Measurements from ENCODE around the gene COPB1.
"Not testable (repeated sequence)": the region's sequence is repeated elsewhere in the genome, so short reads cannot be mapped to it uniquely, and the experiment has no call there.

Gene COPB1, protein sequence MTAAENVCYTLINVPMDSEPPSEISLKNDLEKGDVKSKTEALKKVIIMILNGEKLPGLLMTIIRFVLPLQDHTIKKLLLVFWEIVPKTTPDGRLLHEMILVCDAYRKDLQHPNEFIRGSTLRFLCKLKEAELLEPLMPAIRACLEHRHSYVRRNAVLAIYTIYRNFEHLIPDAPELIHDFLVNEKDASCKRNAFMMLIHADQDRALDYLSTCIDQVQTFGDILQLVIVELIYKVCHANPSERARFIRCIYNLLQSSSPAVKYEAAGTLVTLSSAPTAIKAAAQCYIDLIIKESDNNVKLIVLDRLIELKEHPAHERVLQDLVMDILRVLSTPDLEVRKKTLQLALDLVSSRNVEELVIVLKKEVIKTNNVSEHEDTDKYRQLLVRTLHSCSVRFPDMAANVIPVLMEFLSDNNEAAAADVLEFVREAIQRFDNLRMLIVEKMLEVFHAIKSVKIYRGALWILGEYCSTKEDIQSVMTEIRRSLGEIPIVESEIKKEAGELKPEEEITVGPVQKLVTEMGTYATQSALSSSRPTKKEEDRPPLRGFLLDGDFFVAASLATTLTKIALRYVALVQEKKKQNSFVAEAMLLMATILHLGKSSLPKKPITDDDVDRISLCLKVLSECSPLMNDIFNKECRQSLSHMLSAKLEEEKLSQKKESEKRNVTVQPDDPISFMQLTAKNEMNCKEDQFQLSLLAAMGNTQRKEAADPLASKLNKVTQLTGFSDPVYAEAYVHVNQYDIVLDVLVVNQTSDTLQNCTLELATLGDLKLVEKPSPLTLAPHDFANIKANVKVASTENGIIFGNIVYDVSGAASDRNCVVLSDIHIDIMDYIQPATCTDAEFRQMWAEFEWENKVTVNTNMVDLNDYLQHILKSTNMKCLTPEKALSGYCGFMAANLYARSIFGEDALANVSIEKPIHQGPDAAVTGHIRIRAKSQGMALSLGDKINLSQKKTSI

DNA sequence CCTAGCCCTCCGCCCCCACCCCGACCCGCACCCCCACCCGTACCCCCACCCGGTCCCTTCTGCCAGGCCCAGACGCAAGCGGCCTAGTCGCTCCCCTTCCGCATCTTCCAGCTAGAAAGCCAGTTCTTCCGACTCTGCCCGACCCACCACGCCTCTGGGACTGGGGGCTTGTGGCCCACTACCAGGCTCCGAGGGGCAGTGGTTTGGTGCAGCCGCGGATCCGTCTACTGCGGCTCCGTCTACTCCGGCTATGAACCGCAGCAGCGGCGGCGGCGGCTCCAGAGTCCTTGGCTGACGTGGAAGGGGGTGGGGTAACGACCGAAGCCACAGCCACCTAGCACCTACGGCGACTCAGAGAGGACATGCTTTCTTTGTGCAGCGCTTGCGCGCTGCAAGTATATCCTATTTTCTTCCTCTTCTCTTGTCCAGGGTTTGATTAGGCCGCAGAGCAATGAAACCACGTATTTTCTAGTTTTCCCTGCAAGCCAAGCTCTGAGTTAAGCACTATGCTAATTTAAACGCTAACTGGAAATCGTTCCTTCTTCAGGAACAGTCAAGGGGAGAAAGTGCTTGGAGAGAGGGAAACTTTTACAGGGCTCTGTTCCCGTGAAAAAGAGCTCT is at the start of gene COPB1:
Gene COPB1, minus strand, starts transcription at position 252 of the 621 bp plus-strand sequence. CDS start 883 bp downstream, outside the sequence.
- DNase-seq (ENCODE audit: low read depth): peak; percentile 86
- H3K4me3 ChIP-seq (ENCODE audit: low read depth, low read length): peak within 1 kb of the TSS; percentile 88

DNA sequence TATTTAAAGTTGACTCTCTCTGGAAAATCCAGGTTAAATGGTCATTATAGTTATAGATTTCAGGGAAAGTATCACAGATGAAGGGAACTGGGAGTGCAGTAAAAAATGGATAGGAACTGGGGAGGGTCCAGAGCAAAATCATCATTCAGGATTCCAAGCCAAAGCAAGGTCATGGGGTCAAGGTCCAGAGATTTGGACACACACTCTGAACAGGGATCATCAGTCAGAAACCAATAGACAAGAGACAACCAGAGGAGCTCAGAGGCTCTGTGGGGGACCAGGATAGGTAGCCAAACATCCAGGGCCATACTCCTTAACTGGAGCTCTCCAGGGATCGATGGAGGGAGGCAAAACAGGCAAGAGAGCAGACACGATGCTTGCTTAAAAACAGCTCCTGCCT is 47.8 kb upstream of the COPB1 start:
- no peak for DNase-seq (ENCODE audit: low read depth)
- no peak overlapping the region for H3K4me3 ChIP-seq (ENCODE audit: low read depth, low read length)

DNA sequence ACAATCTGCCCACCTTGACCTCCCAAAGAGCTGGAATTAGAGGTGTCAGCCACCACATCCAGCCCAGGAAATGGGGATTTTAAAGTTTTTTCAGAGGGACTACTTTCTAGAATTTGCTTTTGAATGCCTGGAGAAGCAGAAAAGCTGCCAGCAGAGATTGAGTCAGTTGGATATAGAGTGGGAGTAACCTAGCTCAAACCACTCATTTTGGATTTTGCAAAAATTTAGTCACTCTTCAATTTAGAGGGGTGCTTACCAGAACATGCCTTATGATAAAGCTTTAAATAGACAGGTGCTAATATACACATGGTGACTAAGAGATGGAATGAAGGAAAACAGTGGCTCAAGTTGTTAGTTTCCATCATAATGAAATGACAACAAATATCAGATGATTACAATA is 47.1 kb upstream of the COPB1 start:
- no peak for DNase-seq (ENCODE audit: low read depth)
- H3K4me3 ChIP-seq (ENCODE audit: low read depth, low read length): no peak overlapping the region

DNA sequence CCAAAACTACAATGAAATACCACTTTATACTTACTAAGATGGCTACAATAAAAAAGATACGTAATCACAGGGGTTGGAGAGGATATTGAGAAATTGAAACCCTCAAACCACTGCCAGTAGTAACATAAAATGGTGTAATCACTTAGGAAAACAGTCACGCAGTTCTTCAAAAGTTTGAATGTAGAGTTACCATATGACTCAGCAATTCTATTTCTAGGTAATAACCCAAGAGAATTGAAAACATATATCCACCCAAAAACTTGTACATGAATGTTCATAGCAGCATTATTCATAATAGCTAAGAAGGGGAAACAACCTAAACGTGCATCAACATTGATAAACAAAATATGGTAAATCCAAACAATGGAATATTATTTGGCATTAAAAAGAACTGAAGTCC is 45.0 kb upstream of the COPB1 start:
- H3K4me3 ChIP-seq (ENCODE audit: low read depth, low read length): no peak overlapping the region
- DNase-seq (ENCODE audit: low read depth): peak; percentile 63

DNA sequence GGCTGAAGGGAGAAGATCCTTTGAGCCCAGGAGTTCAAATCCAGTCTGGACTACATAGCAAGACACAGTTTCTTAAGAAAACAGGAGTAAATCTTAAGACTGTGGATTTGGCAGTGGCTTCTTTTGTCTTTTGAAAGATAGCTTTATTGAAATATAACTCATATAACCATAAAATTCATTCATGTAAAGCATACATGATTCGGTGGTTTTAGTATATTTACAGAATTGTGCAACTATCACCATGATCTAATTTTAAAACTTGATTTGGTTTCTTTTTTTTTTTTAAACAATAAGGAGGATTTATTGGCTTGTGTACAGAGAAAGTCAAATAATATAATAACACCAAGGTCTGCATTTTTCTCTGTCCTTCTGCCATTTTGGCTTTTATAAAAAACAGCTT is 43.6 kb upstream of the COPB1 start:
- no peak for DNase-seq (ENCODE audit: low read depth)
- H3K4me3 ChIP-seq (ENCODE audit: low read depth, low read length): no peak overlapping the region

DNA sequence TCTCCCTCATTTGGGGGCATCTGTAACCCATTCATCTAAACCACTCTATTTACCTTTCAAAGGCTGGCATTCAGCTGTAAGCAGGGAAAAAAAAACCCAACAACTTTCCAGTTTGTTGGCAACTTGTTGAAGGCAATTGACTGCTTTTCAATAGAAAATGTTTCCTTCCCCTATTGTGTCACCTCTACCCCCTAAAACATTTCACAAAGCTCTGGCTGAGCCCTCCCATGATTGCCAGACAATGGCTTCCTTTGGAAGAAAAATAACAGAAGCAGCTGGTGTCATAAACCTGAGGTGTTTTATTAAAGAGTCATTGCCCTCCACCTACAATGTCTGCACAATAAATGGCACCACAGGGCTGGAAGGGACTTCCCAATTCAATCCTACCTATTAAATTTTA is 42.7 kb upstream of the COPB1 start:
- H3K4me3 ChIP-seq (ENCODE audit: low read depth, low read length): no peak overlapping the region
- DNase-seq (ENCODE audit: low read depth): no peak

DNA sequence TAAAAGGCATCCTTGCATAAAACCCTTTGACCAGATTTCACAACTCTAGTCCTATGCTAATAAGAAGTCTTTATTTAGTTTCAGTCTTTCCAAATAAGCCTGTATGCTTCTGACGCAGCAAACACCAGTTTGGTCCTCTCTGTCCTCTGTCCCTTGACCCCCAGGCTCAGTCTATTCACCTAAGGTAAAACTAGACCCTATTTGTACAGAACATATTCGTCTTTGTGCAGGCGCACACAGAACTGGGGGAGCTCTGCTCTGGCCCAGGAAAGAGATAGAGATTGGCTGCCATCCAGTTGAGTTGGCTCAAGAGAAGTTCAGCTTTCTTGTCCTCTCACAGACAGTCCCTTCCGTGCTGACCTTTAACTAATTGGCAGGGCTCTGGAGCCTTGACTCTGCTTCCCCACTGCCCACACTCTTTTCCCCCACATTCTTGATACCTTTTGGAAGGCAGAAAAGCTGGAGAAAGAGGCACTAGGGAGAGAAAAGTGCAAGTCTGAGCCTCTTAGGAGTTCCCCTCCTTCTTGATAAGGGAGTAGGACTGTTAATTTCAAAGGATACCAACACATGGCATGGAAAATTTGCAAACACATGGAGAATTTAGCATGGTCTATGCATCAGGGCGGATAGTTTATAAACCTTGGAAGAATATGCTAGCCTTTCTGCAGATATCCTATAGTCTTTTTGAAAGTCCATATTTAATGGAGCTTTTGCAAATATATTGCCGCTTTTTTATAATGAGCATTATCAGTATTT is 41.8 kb upstream of the COPB1 start:
- no peak for DNase-seq (ENCODE audit: low read depth)
- no peak overlapping the region for H3K4me3 ChIP-seq (ENCODE audit: low read depth, low read length)

DNA sequence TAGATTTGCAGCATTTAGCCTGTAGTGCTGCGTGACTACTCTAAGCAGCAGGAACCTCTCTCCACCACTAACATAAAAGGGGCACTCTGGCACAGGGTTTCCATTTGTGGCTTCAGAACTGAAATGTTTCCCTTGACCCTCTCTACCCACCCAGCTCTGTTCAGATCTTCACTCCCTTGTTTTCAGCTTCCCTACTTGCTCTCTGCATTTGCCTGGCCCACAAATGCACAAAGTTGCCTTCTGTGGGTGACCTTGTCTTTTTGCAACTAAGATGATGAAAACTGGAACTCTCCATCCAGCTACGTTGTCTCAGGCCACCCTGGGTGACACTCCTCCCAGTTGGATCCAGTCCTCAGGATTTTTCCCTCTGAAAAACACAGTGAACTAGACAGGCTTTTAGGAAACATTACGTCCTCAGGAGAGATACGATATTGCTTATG is 40.4 kb upstream of the COPB1 start:
- H3K4me3 ChIP-seq (ENCODE audit: low read depth, low read length): no peak overlapping the region
- no peak for DNase-seq (ENCODE audit: low read depth)

DNA sequence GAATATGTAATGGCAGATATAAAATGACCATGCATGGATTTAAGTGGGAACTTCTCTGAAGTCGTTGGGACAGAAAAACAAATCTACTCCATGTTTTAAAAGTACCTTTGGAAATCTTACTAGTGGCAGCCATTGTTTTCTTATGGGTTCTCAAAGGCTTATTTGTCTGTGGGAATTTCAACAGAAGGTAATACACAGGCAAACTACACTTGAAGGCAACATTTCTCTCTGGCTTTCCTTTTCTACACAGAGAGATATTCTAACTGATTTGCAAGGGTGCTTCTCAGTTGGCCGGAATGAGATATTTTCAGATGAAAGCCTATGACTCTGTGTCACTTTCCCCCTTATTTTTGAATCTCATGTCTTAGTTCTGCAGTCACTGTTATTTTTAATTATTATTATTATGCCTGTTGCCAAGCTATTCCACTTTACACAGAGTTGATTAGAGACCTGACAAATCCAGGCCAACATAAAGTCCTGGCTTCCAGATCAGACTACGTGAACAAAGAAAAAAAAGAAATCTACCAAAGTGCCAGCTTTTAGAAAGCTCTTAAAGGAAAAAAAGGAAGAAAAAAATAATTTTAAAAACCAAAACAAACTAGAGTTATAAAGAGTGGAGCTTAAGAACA is 39.4 kb upstream of the COPB1 start:
- no peak overlapping the region for H3K4me3 ChIP-seq (ENCODE audit: low read depth, low read length)

DNA sequence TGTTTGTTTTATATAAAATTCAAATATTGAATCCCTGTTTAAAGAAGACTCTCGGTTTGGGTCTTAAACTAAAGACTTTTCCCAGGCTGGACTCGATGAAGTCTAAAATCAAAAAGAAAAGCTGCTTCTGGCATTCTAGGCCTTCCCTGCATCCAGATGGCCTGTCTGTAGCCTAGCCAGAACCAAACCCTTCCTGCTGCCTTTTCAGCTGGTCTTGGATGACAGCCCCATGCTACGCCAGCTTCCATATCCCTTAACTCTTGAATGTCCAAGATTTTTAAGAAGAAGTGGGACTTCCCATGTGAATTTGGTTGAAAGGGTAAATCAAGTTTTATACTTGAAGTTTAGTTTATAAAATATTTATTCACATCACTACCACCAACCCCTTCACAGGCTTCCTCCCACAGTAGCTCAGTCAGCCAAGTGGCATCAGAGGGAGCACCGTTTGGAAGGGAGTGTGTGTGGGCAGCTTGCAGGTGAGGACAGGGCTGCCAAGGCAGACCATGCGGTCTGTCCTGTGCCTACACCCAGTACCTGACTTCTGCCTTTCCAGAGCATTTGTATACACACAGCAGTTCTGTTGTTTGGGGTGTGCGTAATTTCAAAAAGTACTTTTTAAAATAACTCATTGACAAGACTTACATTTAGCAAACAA is 38.8 kb upstream of the COPB1 start:
- H3K4me3 ChIP-seq (ENCODE audit: low read depth, low read length): no peak overlapping the region
- DNase-seq (ENCODE audit: low read depth): no peak

More for the DNA sequence above, 39.4 kb upstream of the COPB1 start:
- no peak for DNase-seq (ENCODE audit: low read depth)

DNA sequence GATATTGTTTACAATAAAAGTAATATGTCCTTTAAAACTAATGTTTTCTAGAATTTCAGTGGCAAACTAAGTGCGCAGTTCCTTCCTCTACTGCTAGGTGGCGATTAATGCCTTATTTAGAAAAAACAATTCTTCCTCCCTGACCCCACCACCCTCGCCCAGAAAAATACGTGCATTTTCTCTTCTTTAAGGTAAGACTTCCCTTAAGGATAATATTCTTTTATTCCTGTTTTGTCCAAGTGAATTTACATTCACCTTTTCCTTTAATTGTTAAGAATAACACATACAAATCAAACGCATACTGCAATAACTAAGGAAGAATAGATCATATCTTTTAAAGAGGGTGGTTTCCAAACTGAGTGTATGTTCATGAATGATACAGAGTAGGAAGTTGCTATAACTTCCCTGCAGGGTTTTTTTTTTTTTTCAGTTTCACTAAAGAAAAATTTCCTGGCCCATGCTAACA is 37.6 kb upstream of the COPB1 start:
- no peak for DNase-seq (ENCODE audit: low read depth)

DNA sequence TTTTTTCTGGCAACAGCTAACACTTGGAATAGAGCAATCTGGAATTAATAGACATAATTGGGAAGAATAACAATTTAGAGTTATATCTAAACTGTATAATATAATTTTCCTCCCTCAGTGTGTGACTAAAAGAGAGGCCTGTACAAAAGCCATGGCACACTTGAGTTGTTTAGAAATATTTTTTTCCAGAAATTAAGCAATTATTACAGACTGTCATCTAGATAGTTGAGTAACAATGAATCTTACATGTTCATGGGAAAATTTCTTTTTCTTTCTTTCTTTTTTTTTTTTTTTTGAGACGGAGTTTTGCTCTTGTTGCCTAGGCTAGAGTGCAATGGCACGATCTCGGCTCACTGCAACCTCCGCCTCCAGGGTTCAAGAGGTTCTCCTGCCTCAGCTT is 35.6 kb upstream of the COPB1 start:
- DNase-seq (ENCODE audit: low read depth); H3K4me3 ChIP-seq (ENCODE audit: low read depth, low read length): not testable (repeated sequence)

More for the DNA sequence above, 37.6 kb upstream of the COPB1 start:
- H3K4me3 ChIP-seq (ENCODE audit: low read depth, low read length): no peak overlapping the region

DNA sequence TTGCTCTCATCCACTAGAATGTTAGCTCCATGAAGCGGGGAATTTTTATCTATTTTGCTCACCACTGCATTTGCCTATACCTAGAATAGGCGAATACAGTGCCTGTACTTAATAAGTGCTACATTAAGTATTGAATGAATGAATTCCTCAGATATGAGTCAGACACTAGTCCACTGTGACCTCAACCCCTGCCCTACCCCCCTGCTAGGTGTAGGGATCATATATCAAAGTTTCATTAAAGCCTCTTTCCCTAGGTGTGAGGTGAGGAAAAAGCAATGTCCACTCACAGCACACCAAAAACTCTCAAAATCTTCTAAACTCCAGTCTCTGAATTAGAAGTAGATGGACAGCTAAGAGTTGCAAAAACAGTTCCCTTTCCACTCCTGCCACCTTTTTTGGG is 30.3 kb upstream of the COPB1 start:
- no peak for DNase-seq (ENCODE audit: low read depth)

DNA sequence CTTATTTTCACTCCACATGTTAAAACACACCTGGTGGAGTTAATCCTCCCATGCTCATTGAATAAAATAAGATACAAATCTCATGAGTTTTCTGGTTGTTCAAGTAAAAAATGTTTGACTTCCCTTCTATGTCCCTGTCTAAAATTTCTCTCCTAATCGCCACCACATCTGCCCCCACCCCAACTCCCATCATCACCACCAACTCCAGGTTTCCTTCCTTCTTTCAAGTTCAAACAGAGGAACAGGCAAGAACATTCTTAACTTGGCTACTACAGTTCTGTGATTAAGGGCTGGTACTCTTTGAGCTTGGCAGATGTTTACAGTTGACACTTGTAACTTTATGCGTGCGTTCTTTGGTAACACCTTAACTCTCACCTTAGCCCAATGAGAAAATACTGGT is 29.7 kb upstream of the COPB1 start:
- H3K4me3 ChIP-seq (ENCODE audit: low read depth, low read length): no peak overlapping the region
- no peak for DNase-seq (ENCODE audit: low read depth)

More for the DNA sequence above, 30.3 kb upstream of the COPB1 start:
- no peak overlapping the region for H3K4me3 ChIP-seq (ENCODE audit: low read depth, low read length)

DNA sequence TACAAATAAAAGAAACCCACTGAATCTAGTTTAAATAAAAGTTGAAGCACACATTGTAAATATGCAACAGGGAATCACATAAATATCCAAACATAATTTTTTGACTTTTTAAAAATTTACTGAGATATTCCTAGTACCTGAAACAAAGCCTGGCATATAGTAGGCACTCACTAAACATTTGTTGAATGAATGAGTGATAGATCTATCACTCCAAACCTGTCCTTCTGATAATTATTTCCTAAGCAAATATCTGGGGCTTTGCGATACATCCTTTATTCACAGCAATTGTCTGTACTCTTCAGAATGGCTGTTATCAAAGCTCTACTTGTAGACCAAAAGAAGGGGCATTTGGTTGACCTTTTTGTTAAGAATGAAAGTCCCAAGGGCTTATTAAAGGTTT is 23.2 kb upstream of the COPB1 start:
- H3K4me3 ChIP-seq (ENCODE audit: low read depth, low read length): no peak overlapping the region
- no peak for DNase-seq (ENCODE audit: low read depth)

DNA sequence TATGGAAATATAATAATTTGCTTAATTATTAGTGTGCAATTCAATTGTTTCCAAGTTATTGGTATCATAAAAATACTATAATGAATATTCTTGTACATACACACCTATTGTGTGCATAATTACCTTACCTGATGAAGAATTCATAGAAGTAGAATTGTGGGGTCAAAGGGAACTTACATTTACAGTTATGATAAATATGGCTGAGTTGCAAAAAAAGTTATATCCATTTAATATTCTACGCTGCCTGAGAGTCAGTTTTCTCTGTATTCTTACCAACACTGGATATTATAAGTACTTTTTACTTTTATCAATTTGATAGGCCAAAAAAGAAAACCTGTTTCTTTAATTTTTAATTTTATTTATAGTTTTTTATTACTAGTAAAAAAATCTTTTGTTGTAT is 22.6 kb upstream of the COPB1 start:
- DNase-seq (ENCODE audit: low read depth): no peak
- H3K4me3 ChIP-seq (ENCODE audit: low read depth, low read length): no peak overlapping the region

DNA sequence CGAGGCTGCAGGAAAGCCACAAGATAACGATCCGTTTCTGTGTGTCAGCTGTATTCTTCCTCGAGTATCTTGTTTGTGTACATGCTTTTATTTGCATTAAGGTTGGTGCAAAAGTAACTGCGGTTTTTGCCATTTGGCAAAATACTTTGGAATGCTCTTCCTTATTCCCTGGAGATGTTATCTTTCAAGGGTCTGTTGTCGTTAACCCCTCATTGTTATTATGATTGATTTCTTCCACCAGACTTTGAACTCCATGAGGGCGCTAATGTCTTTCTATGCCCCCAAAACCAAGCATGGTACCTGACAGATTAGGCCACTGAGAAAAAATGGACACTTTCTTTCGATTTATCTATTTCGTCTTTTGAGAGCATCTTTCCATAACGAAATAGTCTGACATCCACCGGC is 21.1 kb upstream of the COPB1 start:
- no peak for DNase-seq (ENCODE audit: low read depth)
- peak overlapping the region; percentile 92 for H3K4me3 ChIP-seq (ENCODE audit: low read depth, low read length)
